Large intestine (tissue), 3 donors: ENCODE data around the gene TEN1. TPM values are rescaled to one million over a fixed set of nuclear protein-coding genes. Genes with fewer than 3 reads are reported as not detected.

Source experiments
- DNase-seq, 2 donors: peaks; one replicate each; pipeline versions ENCODE4 v3.0.0 to v3.0.0-alpha.2; 2013
- H3K27ac ChIP-seq: one replicate; pipeline ENCODE4 v1.5.1; 2013; ENCODE audit warnings: low read length
- H3K27me3 ChIP-seq: 2 replicates; pipeline ENCODE4 v1.6.1; 2013; ENCODE audit warnings: low read length; ENCODE audit not compliant: control insufficient read depth, insufficient read depth
- H3K36me3 ChIP-seq: 2 replicates; pipeline ENCODE4 v1.6.1; 2013; ENCODE audit warnings: low read length; ENCODE audit not compliant: control insufficient read depth, insufficient read depth
- H3K4me1 ChIP-seq: one replicate; pipeline ENCODE4 v1.6.1; 2013; ENCODE audit warnings: low read length; ENCODE audit not compliant: control insufficient read depth, insufficient read depth
- H3K4me3 ChIP-seq: one replicate; pipeline ENCODE4 v1.5.1; 2013; ENCODE audit warnings: low read length
- H3K9me3 ChIP-seq: one replicate; pipeline ENCODE4 v1.6.1; 2013; ENCODE audit warnings: mild to moderate bottlenecking, low read depth, low read length, moderate library complexity; ENCODE audit not compliant: control insufficient read depth
- WGBS: methylation state at CpG from one replicate; pipeline ENCODE4 v1.1.5; 2013; ENCODE audit warnings: low lambda C conversion rate; ENCODE audit not compliant: insufficient coverage; 5-methylcytosine and 5-hydroxymethylcytosine counted together
- polyA plus RNA-seq: library from polyadenylated mRNA; unstranded; fragments of 120-200 nt; gene quantifications from one replicate; pipeline ENCODE4 v1.2.1, GENCODE V29; 2013

Gene TEN1
- polyA plus RNA-seq, 1 donor = 24.5 TPM

GRCh38 chr17:76025294-76025693 is 46.3 kb downstream of the TEN1 start:
- H3K4me3 ChIP-seq = peak overlapping the region; percentile 24
- no CpG with 5 or more reads among the region's 12 CpGs for WGBS

GRCh38 chr17:76026714-76027158 is 47.7 kb downstream of the TEN1 start:
- Histone ChIP-seq H3K36me3 (peaks cover 11% of the 10 kb centered on the region), H3K4me3 (peak overlapping the region; percentile 61), H3K27me3 (no peaks in the 10 kb centered on the region), H3K4me1 (peaks cover 42% of the 10 kb centered on the region), H3K9me3 (no peaks in the 10 kb centered on the region), H3K27ac (peak overlapping the region; percentile 92)
- peak in 1 of 2 donors; percentile 62 for DNase-seq
- WGBS = no CpG with 5 or more reads among the region's 15 CpGs

More at GRCh38 chr17:76025294-76025693, 46.3 kb downstream of the TEN1 start:
- Histone ChIP-seq H3K36me3 (peaks cover 12% of the 10 kb centered on the region), H3K4me1 (peaks cover 36% of the 10 kb centered on the region), H3K27ac (no peak overlapping the region), H3K27me3 (no peaks in the 10 kb centered on the region), H3K9me3 (no peaks in the 10 kb centered on the region)
- no peak for DNase-seq

DNA sequence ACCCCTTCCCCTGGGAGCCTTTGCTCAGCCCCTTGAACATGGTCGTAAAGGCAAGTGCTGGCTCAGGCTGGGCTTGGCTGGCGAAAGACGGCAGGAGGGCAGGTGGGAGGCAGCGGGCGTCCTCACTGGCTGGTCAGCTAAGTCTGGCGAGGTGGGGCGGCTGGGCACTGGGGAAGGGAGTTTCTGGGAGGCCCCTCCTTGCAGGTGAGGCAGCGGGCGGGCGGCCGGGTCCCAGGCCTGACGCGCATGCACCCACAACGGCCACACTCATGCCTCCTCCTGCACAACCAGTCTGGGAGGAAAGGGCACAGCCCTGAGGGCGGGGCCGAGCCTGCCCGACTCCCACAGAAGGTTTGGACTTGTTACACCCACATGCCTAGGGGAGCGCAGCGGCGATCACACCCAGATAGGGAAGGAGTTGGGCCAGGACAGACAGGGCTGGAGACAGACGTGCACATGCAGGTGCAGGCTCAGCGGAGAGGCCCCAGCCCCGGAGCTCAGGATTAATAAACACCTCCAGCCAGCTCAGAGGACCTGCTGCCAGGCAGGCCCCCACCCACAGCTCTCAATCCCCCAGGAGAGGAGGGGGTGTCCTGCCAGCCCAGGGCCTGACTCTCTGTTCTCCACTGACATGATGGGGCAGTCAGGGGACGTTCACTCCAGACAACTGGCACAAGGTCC is 48.3 kb downstream of the TEN1 start, which contains the start of gene EVPL:
EVPL (minus strand) TSS at position 148 of the 681 bp plus-strand sequence; CDS start at position 40, 108 bp downstream.
- DNase-seq = peak; percentile 87 to 95
- H3K4me3 ChIP-seq = peak within 1 kb of the TSS; percentile 61
- peak within 1 kb of the TSS; percentile 92 for H3K27ac ChIP-seq
- H3K36me3 ChIP-seq = peaks cover 10% of the 10 kb centered on the region
- H3K4me1 ChIP-seq = peaks cover 47% of the 10 kb centered on the region
- no CpG with 5 or more reads among the region's 24 CpGs for WGBS
- no peaks in the 10 kb centered on the region for H3K27me3 ChIP-seq
- no peaks in the 10 kb centered on the region for H3K9me3 ChIP-seq

GRCh38 chr17:76032073-76032779 is 53.2 kb downstream of the TEN1 start:
- H3K27ac ChIP-seq = peak overlapping the region; percentile 73
- H3K4me3 ChIP-seq = no peak overlapping the region
- no peaks in the 10 kb centered on the region for H3K27me3 ChIP-seq
- H3K9me3 ChIP-seq = no peaks in the 10 kb centered on the region
- H3K36me3 ChIP-seq = no peaks in the 10 kb centered on the region
- peak; percentile 79 to 93 for DNase-seq
- no CpG with 5 or more reads among the region's 20 CpGs for WGBS
- peaks cover 45% of the 10 kb centered on the region for H3K4me1 ChIP-seq

DNA sequence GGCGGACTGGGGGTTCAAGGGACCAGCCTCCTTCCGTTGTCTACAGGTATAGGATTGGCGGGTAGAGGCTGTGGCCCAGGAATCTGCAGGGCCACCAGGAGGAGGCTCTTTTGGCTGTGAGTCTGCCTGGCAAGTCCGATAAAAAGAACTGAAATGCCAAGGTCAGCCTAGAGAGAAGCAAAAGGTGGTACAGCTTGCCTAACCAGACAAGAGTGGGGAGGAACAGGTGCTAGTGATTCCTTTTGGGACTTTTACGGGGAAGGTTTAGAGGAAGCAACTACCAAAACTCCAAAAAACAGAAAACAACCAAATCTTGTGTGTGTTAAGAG is 53.7 kb downstream of the TEN1 start:
- peak overlapping the region; percentile 73 for H3K27ac ChIP-seq
- no peaks in the 10 kb centered on the region for H3K36me3 ChIP-seq
- no peaks in the 10 kb centered on the region for H3K9me3 ChIP-seq
- peaks cover 40% of the 10 kb centered on the region for H3K4me1 ChIP-seq
- 80% methylated on average over 1 of the region's 5 CpGs for WGBS
- no peaks in the 10 kb centered on the region for H3K27me3 ChIP-seq
- DNase-seq = no peak
- no peak overlapping the region for H3K4me3 ChIP-seq

DNA sequence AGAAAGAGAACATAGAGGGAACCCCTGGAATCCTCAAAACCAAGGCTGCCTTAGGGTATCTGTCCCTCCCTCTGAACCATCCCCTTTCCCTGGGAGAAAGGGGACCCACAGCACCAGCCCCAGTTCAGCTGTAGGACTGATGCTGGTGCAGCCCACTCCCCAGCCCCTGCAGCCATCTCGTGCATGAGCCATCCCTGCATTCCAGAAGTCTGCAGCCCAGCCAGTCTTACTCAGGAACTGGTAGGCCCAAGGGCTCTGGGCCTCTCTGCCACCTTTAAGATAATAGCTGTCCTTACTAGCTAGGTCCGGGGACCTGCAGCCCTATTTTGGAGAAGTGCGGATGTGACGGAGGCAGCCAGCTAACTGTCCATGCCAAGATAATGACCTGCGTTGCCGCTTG is 54.1 kb downstream of the TEN1 start:
- Histone ChIP-seq H3K9me3 (no peaks in the 10 kb centered on the region), H3K27me3 (no peaks in the 10 kb centered on the region), H3K36me3 (peaks cover 2% of the 10 kb centered on the region), H3K4me3 (no peak overlapping the region), H3K27ac (peak overlapping the region; percentile 73), H3K4me1 (peaks cover 38% of the 10 kb centered on the region)
- 100% methylated on average over 1 of the region's 6 CpGs for WGBS
- DNase-seq = no peak

DNA sequence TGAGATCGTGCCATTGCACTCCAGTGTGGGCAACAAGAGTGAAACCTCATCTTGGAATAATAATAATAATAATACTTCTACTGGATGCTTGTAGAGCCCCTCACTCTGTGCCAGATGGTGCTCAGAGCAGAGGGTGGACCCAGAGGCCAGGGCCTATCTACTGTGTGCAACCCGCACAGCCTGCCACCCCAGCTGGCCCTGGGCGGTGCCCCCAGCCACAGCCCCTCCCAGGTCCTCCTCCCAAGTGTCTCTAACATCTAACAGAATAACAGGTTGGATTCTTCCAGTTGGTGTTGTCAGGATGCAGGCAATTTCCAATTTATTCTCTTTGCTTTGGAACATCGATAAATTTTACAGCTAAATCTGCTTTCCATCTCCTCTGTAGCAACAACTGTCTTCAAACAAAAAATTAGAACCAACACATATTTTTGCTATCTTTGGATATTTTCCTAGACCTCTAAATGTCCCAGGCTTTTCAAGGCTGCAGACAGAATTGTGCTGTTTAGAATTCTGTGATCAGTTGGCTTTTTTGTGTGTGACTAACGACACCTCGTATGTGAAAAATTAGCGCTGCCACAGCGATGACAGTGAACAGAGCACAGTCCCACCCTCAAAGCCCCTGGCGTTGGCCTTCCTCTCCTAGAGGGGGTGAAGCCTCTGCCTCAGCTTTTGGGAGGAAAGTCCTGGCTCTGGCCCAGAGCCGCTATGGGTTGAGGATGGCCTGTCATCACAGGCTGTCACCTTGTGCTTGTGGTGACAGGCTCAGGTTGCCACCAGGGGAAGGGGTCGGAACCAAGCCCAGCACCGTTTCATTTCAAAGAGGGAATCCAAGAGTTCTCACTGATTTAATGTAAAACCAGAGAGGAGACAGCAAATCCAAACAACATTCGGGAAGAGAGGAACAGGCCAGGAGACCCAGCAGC is 55.6 kb downstream of the TEN1 start:
- H3K27ac ChIP-seq = peak overlapping the region; percentile 10
- peaks cover 27% of the 10 kb centered on the region for H3K4me1 ChIP-seq

GRCh38 chr17:76036497-76037261 is 57.6 kb downstream of the TEN1 start:
- H3K4me1 ChIP-seq = peaks cover 17% of the 10 kb centered on the region
- H3K27ac ChIP-seq = no peak overlapping the region
- no peaks in the 10 kb centered on the region for H3K9me3 ChIP-seq

More for the DNA sequence above, 55.6 kb downstream of the TEN1 start:
- DNase-seq = peak in 1 of 2 donors; percentile 20
- no CpG with 5 or more reads among the region's 13 CpGs for WGBS
- H3K9me3 ChIP-seq = no peaks in the 10 kb centered on the region
- H3K36me3 ChIP-seq = peaks cover 17% of the 10 kb centered on the region
- no peaks in the 10 kb centered on the region for H3K27me3 ChIP-seq
- no peak overlapping the region for H3K4me3 ChIP-seq

GRCh38 chr17:76038050-76038449 is 59.0 kb downstream of the TEN1 start:
- WGBS = no CpG with 5 or more reads among the region's 3 CpGs

More at GRCh38 chr17:76036497-76037261, 57.6 kb downstream of the TEN1 start:
- WGBS = no CpG with 5 or more reads among the region's 22 CpGs
- peak in 1 of 2 donors; percentile 30 for DNase-seq
- Histone ChIP-seq H3K36me3 (peaks cover 37% of the 10 kb centered on the region), H3K27me3 (no peaks in the 10 kb centered on the region), H3K4me3 (no peak overlapping the region)

More at GRCh38 chr17:76038050-76038449, 59.0 kb downstream of the TEN1 start:
- Histone ChIP-seq H3K27ac (no peak overlapping the region), H3K4me1 (peaks cover 4% of the 10 kb centered on the region), H3K4me3 (no peak overlapping the region), H3K27me3 (no peaks in the 10 kb centered on the region), H3K36me3 (peaks cover 49% of the 10 kb centered on the region), H3K9me3 (no peaks in the 10 kb centered on the region)
- no peak for DNase-seq
